NCI-H510A treated with DMSO at 0.1 percent for 48 hours (cell line): ENCODE data around the gene ZBTB17.

Source experiments
- DNase-seq: peaks from one replicate; lab custom pipeline; 2025; lab: John Stamatoyannopoulos, UW

Gene ZBTB17

DNA sequence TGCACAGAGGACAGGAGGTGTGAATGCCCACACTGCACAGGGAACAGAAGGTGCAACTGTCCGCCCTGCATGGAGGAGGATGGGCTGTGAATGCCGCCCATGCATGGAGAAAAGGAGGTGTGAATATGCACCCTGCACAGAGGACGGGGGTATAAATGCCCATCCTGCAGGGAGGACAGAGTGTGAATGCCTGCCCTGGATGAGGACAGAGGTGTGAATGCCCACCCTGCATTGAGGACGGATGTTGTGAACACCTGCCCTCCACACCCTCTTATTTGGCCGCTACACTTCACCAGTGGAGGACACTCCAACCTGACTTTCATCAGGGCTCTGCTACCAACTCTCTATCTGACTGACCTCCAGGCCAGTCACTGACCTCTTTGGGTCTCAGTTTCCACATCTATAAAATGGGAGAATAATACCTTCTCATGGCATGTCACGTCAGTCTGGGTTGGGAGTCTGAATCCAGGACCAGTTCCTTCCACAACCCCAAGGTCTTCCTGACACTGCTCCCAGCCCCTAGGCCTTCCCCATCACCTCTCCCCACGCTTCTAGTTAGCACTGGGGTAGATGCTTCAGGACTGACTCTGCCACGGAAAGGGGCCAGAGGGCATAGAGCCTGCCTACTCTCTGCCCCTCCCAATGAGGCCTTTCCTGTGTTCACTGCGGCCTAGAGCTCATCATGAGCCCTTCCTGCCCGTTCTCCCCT is 28.4 kb downstream of the ZBTB17 start:
- no peak for DNase-seq

- no peak for DNase-seq
These were observed 29.1 kb downstream of the ZBTB17 start for GRCh38 chr1:15946571-15947381.

DNA sequence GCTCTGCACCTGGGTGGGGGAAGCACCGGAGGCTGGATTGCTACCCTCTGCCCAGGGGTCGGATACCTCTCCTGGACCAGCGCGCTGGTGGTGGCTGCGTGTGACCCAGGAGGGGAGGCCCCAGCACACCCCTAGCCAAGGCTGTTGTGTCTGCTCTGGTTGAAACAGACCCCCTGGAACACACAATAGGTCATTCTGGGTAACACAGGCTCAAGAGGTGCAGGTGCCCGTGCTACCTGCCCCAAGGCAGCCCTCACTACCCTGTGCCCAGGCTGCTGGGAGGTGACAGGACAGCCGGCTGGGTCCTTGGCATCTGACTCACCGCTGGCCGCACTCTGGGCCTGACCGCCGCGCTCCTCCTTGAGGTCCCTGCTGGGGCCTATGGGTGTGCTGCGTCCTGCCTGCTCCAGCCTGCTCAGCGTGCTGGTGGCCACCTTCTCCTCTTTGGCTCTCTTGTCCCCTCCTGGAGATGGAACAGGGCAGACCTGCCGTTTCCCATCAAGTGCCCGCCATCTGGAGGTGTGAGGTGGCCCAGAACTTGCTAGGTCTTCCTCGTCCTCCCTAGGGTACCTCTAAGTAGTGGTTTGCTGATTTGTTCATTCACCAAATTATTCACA is 30.0 kb downstream of the ZBTB17 start:
- no peak for DNase-seq

DNA sequence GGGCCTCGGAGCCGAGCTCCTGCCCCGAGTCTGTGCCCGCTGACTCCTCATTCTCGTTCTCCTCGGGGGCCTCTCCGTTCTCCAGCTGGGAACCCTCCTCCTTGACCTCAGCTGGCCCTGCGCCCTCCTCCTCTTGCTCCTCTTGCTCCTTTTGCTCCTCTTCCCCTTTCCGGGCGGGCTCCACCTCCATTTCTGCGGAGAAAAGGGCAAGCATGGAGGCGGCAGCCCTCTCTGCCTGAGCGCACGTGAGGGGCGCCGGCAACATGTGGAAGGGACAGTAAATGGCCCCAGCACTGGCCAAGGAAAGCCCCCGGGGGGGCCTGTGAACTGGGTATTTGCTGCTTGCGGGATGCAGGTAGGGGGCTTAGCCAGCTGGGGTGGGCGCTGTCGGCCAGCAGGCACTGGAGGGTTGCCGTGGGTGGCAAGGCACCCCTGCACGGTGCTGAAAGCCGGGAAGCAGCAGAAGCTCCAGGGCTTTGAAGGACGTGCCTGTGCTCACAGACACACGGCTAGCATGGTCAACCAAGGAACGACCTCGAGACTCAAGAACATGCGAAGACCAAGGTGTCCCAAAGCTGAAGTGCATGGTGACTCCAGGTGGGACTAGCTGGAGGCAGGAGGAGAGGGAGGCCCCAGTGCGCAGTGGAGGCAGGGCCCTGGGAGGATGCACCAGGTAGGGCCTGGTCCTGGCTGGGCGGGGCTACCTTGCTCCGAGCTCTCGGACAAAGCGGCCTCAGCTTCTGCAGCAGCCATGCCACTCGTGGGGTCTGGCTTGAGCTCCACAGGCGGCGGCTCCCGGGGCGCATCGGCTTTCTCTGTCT is 30.7 kb downstream of the ZBTB17 start:
- DNase-seq: no peak

DNA sequence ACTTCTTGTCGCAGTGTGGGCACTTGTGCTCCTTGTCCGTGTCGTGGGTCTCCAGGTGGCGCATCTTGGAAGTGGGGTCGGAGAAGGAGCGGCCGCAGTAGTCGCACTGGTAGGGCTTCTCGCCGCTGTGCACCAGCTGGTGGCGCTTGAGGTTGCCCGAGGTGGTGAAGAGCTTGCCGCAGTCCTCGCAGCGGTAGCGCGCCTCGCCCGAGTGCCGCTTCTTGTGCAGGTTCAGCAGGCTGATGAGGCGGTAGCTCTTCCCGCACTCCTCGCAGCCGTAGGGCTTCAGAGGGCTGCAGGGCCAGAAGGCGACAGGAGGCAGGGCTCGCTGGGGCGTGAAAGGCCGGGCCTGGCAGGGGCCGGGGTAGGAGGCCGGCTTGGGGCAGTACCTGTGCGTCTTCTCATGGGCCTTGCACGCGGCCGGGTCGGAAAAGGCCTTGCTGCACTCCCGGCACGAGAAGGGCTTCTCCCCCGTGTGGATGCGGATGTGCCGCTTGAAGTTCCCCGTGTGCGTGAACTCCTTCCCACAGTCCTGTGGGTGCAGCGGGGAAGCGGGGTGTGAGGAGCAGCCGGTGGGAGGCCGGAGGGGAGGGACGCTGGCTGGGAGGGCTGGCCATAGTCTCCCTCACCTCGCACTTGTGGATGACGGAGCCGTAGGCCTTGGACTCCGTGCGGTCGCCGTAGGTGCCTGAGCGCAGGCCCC is 31.4 kb downstream of the ZBTB17 start:
- DNase-seq: no peak

DNA sequence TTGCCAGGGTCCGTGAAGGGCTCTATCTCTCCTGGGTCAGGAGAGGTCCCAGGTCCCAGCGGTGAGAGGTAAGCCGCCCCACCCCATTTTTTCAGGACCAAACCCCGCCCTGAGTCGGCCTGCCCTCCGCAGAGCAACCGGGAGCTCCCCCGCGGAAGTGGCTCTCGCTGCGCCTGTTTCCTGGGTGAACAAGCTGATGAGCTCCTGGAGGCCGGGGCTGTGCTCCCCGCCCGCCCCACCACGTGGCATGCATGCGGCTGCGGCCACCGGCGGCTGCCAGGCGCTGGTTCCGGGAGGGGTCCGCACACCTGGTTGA is 32.0 kb downstream of the ZBTB17 start:
- DNase-seq: no peak

DNA sequence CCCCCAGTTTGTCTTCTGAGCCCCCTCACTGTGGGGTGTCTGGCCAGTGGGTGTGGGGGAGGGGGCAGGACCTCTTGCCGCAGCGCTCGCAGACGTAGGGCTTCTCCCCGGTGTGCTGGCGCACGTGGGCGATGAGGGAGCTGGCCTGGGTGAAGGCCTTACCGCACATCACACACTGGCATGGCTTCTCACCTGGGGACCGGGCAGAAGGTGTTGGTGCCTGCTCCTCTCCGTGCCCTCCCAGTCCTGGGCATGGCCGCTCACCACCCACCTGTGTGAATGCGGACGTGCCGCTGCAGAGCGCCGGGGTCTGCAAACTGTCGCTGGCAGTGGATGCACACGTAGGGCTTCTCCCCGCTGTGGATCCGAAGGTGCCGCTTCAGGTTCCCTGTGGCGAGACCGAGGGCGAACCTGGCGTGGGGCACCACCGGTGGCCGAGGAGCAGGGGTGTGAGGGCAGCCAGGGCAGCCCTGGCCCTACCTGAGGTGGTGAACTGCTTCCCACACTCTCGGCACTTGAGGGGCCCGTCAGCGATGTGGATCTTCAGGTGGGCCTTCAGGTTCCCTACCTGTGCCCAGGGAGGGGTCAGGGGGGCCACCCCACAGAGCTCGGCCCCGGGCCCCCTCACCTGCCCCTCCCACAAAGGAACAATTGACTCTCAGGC is 32.4 kb downstream of the ZBTB17 start:
- no peak for DNase-seq

- DNase-seq: no peak
These were observed 33.1 kb downstream of the ZBTB17 start for GRCh38 chr1:15942661-15943327.

DNA sequence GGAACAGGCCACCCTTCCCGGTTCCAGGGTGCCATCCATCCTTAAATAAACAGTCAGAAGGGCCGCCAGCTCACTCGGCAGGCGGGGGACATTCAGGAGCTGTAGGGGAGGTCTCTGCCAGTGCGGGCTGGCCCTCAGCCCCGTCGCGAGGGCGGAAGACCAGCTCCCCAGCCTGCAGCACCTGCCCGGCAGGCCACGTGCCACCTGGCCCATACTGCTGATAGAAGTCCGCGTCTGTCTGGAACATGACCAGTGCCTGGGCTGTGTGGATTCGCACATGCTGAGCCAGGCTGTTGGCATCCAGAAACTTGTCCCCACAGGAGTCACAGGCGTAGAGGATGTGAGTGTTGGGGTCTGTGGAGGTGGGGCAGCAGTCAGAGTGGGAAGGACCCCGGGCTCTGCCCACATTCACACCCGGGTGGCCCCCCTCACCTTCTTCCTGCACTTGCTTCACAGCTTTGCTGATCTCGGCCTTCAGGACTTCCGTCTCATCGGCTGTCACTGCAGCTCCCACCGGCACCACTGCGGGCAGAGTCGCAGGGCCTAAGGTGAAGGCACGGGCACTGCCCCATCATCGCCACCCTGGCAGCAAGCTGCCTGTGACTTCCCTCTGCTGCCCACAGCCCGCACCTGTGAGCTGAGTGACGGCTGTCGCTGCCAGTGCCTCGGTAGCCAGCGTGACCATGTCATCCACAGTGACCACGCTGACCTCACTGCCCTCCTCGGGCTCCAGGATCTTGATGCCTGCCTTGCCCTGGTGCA is 33.8 kb downstream of the ZBTB17 start:
- no peak for DNase-seq

- DNase-seq: no peak
These were observed 34.7 kb downstream of the ZBTB17 start for GRCh38 chr1:15941044-15941840.

DNA sequence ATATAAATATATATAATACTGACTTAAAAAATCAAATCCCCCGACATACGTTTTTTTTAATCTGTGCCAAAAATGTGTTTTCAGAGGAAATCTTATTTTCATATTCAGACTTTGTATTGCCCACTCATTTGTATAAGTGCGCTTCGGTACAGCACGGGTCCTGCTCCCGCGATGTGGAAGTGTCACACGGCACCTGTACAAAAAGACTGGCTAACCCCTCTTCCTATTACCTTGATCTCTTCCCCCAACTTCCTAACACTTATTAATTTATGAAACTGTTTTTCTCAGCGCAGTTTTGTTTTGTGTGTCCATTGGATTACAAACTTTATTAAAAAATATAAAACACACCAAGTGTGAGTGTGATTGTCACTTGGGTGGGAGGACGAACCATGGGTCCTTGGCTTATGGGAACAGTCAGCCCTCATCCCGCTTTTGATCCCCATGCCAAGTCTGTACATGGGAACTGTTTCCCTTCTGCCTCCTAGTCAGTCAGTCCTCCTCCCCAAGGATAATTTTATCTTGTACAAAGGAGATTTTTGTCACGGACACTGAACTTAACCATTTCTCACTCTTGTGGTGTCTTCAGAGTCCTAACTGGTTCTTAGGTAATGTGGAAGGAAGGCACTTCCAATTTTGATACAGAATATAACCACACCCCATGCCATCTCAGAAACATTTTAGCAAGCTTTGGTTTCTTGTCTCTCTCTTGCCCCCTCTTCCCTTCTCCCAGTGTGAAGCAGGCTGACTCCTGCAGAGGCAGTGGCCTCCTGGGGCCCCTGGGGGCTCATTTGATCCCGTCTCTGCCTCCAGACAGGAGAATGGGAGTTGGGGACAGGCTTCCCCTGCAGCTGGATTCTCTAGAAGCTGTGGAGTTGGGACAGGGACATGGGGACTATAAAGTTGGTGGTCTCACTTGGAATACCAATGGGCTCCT is 35.5 kb downstream of the ZBTB17 start:
- DNase-seq: no peak

DNA sequence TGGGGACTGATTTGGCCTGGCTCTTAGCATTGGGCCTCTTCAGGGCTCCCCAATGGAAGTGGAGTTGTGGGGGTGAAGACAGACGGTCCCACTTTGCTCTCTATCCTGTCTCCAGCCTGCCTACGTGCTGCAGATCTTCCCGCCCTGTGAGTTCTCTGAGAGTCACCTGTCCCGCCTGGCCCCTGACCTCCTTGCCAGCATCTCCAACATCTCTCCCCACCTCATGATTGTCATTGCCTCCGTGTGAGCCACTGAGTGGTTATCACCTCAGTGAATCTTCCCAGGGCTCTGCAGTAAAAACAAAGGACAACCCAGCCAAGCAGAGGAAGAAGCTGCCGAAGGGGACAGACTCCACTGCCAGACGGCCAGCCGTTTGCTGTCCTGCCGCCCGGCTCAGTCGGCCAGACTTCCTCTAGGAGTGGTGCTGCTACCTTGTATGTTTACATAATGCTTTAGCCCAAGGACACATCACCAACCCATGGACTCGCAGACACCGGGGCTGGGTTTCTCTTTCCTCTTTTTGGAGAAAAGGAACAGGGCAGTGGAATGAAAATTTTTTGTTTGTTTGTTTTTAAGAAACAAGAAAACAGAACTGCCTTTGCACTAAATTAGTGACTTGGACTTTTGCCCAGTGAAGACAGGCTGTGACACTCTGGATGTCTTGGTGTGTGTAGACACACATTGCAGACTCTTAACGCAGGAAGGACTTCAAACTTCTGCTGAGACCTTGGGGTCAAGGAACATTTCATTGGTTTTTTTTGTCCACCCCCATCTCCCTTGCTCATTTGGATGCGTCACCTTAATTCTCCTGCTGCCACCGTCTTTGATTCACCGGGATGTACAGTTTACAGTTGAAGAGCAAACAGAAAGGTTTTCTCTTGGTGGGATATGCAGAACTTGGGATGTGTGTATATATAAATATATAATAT is 36.5 kb downstream of the ZBTB17 start:
- peak; percentile 42 for DNase-seq

DNA sequence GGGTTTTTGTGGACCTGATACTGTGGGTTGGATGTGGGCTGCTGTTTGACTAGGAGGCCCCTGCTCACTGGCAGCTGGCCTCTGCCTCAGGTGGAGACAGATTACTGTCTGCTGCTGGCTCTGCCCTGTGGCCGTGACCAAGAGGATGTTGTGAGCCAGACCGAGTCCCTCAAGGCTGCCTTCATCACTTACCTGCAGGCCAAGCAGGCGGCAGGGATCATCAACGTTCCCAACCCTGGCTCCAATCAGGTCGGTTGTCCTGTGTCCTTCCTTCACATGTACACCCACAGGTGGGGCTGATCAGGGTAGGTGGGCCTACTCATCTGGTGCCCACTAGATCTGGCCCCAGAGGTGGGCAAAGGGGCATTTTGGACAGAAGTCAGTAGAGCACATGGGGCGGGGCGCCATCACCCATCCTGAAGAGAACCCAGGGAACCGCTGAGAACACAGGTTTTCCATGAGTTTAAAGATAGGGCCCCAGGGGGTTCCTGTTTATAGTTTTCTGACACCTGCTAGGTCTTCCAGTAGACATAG is 37.2 kb downstream of the ZBTB17 start:
- no peak for DNase-seq

DNA sequence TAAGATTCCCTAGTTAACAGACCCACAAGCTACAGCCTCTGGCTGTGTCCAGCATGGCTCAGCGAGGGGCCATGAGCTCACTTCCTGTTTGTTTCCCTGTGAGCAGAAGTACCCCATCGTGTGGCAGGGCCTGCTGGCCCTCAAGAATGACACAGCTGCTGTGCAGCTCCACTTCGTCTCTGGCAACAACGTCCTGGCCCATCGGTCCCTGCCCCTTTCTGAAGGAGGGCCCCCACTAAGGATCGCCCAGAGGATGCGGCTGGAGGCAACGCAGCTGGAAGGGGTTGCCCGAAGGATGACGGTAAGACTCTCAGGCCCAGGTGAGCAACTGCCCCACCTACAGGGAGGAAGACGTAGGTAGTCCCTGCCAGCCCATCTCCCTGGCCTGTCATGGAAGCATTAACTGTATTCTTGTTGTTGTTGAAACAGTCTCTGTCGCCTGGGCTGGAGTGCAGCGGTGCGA is 38.2 kb downstream of the ZBTB17 start:
- peak; percentile 88 for DNase-seq

GRCh38 chr1:15937146-15937545 is 38.8 kb downstream of the ZBTB17 start:
- DNase-seq: no peak

GRCh38 chr1:15936025-15936424 is 39.9 kb downstream of the ZBTB17 start:
- DNase-seq: no peak
